Lower leg skin (tissue), 4 donors: ENCODE data around the gene BAIAP2L2. TPM values are rescaled to one million over a fixed set of nuclear protein-coding genes. Genes with fewer than 3 reads are reported as not detected.

ENCODE experiments used
- DNase-seq, 2 donors: peaks; one replicate each; pipeline ENCODE4 v3.0.0-alpha.2; 2019; ENCODE audit warnings: low spot score in 2 of 2
- H3K4me3 ChIP-seq: fragments of 200-600 bp; sonication (generic); 2 replicates; pipeline ENCODE4 v1.5.1; 2017; ENCODE audit warnings: mild to moderate bottlenecking, low read depth; ENCODE audit not compliant: poor library complexity, severe bottlenecking
- CTCF ChIP-seq, 3 donors: fragments of 450-650 bp; IDR thresholded peaks; one replicate each; pipeline ENCODE4 v1.5.1; 2016; ENCODE audit warnings: antibody characterized with exemption in 3 of 3, mild to moderate bottlenecking in 3 of 3, moderate library complexity in 2 of 3
- POLR2A ChIP-seq, 2 donors: fragments of 450-650 bp; IDR thresholded peaks; one replicate each; pipeline ENCODE4 v1.6.1; 2016 to 2017; ENCODE audit warnings: antibody characterized with exemption in 2 of 2, mild to moderate bottlenecking in 1 of 2, moderate library complexity in 1 of 2
- WGBS, 2 donors: methylation state at CpG; one replicate each; pipeline ENCODE4 v1.1.5; 2018; 5-methylcytosine and 5-hydroxymethylcytosine counted together
- intact Hi-C: fragments of 100-400 bp; cut with DNase I; formaldehyde crosslinking; loops from one replicate; pipeline ENCODE4 v1.15.0; 2023; ENCODE audit warnings: low total_unique reads
- total RNA-seq, 4 donors: library from RNA; depleted of rRNA; stranded (reverse); fragments of >200 nt; gene quantifications; one replicate each; pipeline ENCODE4 v1.1.0, GENCODE V29; 2016

BAIAP2L2 gene
- total RNA-seq, 4 donors from 2014 or later, result 1.3 to 2.3 (median 2.1) TPM

GRCh38 chr22:38066381-38067027 lies 44.0 kb downstream of the BAIAP2L2 start:
- H3K4me3 ChIP-seq, result no peak overlapping the region
- no peak for TF ChIP-seq POLR2A (IDR thresholded peaks at IDR 0.05)
- no peak for TF ChIP-seq CTCF (IDR thresholded peaks at IDR 0.05)
- WGBS, 2 donors, result 81 to 84% methylated on average over 13 of the region's 13 CpGs
- intact Hi-C loops, result loop anchor here (10.0 kb wide), 1 partner anchor 508 kb away; the partner anchor contains the start of gene DMC1
- DNase-seq, result no peak

GRCh38 chr22:38065539-38065938 lies 44.9 kb downstream of the BAIAP2L2 start:
- DNase-seq, result no peak
- WGBS, 2 donors, result 97 to 99% methylated on average over 8 of the region's 8 CpGs
- no peak for TF ChIP-seq CTCF (IDR thresholded peaks at IDR 0.05)
- no peak for TF ChIP-seq POLR2A (IDR thresholded peaks at IDR 0.05)
- H3K4me3 ChIP-seq, result no peak overlapping the region
- intact Hi-C loops, result loop anchor here (10.0 kb wide), 1 partner anchor 509 kb away; the partner anchor contains the start of gene DMC1

- no peak overlapping the region for H3K4me3 ChIP-seq
- DNase-seq, result peak in 1 of 2 donors; percentile 90
- intact Hi-C loops, result loop anchor here (10.0 kb wide), 1 partner anchor 512 kb away; the partner anchor contains the start of gene DMC1
- 39 to 54% methylated on average over 6 of the region's 6 CpGs for WGBS, 2 donors
- TF ChIP-seq POLR2A (IDR thresholded peaks at IDR 0.05), result no peak
- no peak for TF ChIP-seq CTCF (IDR thresholded peaks at IDR 0.05)
Observed at GRCh38 chr22:38062791-38063190, 47.7 kb downstream of the BAIAP2L2 start.

GRCh38 chr22:38056969-38057891 lies 53.3 kb downstream of the BAIAP2L2 start, which contains the start of gene PICK1:
PICK1 (plus strand) TSS chr22:38057404; CDS start chr22:38057810, 406 bp downstream.
- intact Hi-C loops, result loop anchor here (10.0 kb wide), 1 partner anchor 298 kb away; no protein-coding TSS in a partner anchor
- peak within 1 kb of the TSS; percentile 42 for H3K4me3 ChIP-seq
- WGBS, 2 donors, result 2 to 7% methylated on average over 22 to 42 of the region's 47 CpGs
- DNase-seq, result peak; percentile 91 to 96
- TF ChIP-seq CTCF (IDR thresholded peaks at IDR 0.05) (peak in 1 of 3 donors; percentile 1), POLR2A (IDR thresholded peaks at IDR 0.05) (no peak)

GRCh38 chr22:38051900-38052862 lies 58.3 kb downstream of the BAIAP2L2 start:
- TF ChIP-seq POLR2A (IDR thresholded peaks at IDR 0.05), result no peak
- peak in 1 of 3 donors; percentile 73 for TF ChIP-seq CTCF (IDR thresholded peaks at IDR 0.05)

More at GRCh38 chr22:38051900-38052862, 58.3 kb downstream of the BAIAP2L2 start:
- 30 to 32% methylated on average over 24 to 28 of the region's 30 CpGs for WGBS, 2 donors
- H3K4me3 ChIP-seq, result no peak overlapping the region
- intact Hi-C loops, result loop anchor here (10.0 kb wide), 1 partner anchor 303 kb away; no protein-coding TSS in a partner anchor
- DNase-seq, result peak; percentile 64 to 96
